Vagina (tissue), 2 donors: Measurements from ENCODE around the gene ANAPC1. TPM values are rescaled to one million over a fixed set of nuclear protein-coding genes. Genes with fewer than 3 reads are reported as not detected.
"Not testable (repeated sequence)": the region's sequence is repeated elsewhere in the genome, so short reads cannot be mapped to it uniquely, and the experiment has no call there.

Experiments
- DNase-seq, 2 donors: peaks; one replicate each; pipeline ENCODE4 v3.0.0-alpha.2; 2017; ENCODE audit errors: extremely low spot score in 2 of 2
- H3K27ac ChIP-seq: fragments of 200-600 bp; sonication (generic); one replicate; pipeline ENCODE4 v1.5.1; 2019
- H3K27me3 ChIP-seq: fragments of 200-600 bp; sonication (generic); one replicate; pipeline ENCODE4 v1.5.1; 2019
- H3K36me3 ChIP-seq, 2 donors: fragments of 200-600 bp; sonication (generic); one replicate each; pipeline ENCODE4 v1.5.1; 2017 to 2019
- H3K4me1 ChIP-seq: fragments of 200-600 bp; sonication (generic); one replicate; pipeline ENCODE4 v1.5.1; 2019
- H3K4me3 ChIP-seq, 2 donors: fragments of 200-600 bp; sonication (generic); 1 replicate in 1 of 2; 2 replicates in 1 of 2; pipeline ENCODE4 v1.5.1; 2016 to 2019
- H3K9me3 ChIP-seq: fragments of 200-600 bp; sonication (generic); one replicate; pipeline ENCODE4 v1.5.1; 2019
- POLR2AphosphoS5 ChIP-seq, 2 donors: sonication (generic); formaldehyde crosslinking; IDR thresholded peaks; one replicate each; pipeline ENCODE4 v1.9.0; 2017; ENCODE audit warnings: antibody characterized with exemption in 2 of 2, mild to moderate bottlenecking in 2 of 2, low read depth in 1 of 2; ENCODE audit not compliant: insufficient read depth in 1 of 2
- intact Hi-C: fragments of 100-400 bp; cut with DNase I; formaldehyde crosslinking; loops from one replicate; pipeline ENCODE4 v1.15.1; 2023
- microRNA-seq: library from miRNA; unstranded; fragments of <30 nt; microRNA quantifications from one replicate; pipeline ENCODE4, GENCODE V29; 2017; ENCODE audit warnings: borderline number of aligned reads, borderline replicate concordance
- small RNA-seq: library from RNA; depleted of rRNA; stranded (forward); fragments of <200 nt; gene quantifications from one replicate; pipeline ENCODE3, GENCODE V24; 2016
- total RNA-seq: library from RNA; depleted of rRNA; stranded (reverse); fragments of >200 nt; gene quantifications from one replicate; pipeline ENCODE4 v1.2.3, GENCODE V29; 2016
- TF ChIP-seq, protein P1 (sequence below), 3 experiments: fragments of 450-650 bp in 2 of 3; fragments of 200-600 bp in 1 of 3; sonication (generic) in 1 of 3; IDR thresholded peaks; one replicate each; pipeline ENCODE4 v1.5.1; 2017 to 2019; ENCODE audit warnings: antibody characterized with exemption in 3 of 3, mild to moderate bottlenecking in 2 of 3, moderate library complexity in 2 of 3

Gene ANAPC1
- total RNA-seq, 1 donor from 2014 or later: 36.3 TPM

DNA sequence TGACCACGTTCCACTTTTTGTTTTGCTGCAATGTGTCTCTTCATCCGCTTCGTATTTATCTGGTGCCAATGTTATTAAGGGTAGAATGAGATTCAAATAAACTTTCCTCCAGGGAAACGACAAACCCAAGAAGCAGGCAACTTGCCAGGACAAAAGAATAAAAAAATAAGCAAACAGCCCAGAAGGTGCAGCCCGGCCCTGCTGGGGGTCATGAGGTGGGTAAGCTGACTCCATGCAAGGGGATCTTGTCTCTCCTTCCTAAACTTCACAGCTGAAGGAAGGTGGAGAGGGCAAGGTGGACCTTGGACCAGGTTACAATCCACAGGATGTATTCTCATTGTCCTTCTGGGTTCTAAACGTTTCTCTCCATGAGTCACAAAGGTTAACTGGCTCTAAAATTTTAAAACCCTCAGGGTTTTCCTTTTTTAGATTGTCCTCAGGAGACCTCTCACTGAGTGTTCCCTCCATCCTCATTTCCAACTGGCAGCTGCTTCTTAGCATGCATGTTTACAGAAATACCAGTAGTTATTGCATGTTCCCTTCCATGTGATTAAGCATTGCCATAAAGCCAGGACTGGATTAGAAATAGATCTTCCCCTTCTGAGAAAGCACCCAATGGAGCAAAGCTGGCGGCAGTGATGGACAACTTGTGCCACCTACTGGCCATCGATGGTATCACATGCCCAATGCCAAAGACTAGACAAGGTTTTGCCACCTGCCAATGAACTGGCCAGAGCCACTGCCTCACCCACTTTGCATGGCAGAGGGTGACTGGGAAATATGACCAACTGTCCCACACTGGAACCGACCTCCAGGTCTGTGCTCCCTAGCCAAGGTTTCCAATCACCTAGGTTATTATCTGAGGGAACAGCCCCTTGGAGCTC lies 147.9 kb downstream of the ANAPC1 start:
- intact Hi-C loops, H3K27me3 ChIP-seq, H3K9me3 ChIP-seq, H3K4me1 ChIP-seq, H3K4me3 ChIP-seq, H3K36me3 ChIP-seq: not testable (repeated sequence)
- DNase-seq: peak; percentile 70 to 83
- peak in 1 of 2 donors; percentile 23 for TF ChIP-seq POLR2AphosphoS5 (IDR thresholded peaks at IDR 0.05; ENCODE audit: insufficient read depth in 1 of 2, low read depth in 1 of 2)
- TF ChIP-seq, protein P1, sequence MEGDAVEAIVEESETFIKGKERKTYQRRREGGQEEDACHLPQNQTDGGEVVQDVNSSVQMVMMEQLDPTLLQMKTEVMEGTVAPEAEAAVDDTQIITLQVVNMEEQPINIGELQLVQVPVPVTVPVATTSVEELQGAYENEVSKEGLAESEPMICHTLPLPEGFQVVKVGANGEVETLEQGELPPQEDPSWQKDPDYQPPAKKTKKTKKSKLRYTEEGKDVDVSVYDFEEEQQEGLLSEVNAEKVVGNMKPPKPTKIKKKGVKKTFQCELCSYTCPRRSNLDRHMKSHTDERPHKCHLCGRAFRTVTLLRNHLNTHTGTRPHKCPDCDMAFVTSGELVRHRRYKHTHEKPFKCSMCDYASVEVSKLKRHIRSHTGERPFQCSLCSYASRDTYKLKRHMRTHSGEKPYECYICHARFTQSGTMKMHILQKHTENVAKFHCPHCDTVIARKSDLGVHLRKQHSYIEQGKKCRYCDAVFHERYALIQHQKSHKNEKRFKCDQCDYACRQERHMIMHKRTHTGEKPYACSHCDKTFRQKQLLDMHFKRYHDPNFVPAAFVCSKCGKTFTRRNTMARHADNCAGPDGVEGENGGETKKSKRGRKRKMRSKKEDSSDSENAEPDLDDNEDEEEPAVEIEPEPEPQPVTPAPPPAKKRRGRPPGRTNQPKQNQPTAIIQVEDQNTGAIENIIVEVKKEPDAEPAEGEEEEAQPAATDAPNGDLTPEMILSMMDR (IDR thresholded peaks at IDR 0.05): peak in 1 of 3 experiments; percentile 59
- peak overlapping the region; percentile 53 for H3K27ac ChIP-seq

DNA sequence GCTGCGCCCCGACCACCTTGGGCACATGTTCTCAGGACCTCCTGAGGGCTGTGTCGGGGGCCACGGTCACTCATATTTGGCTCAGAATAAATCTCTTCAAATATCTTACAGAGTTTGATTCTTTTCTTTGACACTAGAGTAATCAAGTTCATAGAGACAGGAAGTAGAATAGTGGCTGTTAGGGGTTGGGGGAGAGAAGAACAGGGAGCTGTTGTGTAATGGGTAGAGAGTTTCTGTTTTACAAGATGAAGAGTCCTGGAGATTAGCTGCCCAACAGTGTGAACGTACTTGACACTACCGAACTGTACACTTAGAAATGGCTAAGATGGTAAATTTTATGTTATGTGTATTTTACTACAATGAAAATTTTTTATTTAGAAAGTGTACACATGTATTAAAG lies 148.6 kb downstream of the ANAPC1 start:
- H3K36me3 ChIP-seq, H3K4me3 ChIP-seq, intact Hi-C loops, H3K4me1 ChIP-seq, DNase-seq, H3K9me3 ChIP-seq, H3K27me3 ChIP-seq, H3K27ac ChIP-seq: not testable (repeated sequence)

DNA sequence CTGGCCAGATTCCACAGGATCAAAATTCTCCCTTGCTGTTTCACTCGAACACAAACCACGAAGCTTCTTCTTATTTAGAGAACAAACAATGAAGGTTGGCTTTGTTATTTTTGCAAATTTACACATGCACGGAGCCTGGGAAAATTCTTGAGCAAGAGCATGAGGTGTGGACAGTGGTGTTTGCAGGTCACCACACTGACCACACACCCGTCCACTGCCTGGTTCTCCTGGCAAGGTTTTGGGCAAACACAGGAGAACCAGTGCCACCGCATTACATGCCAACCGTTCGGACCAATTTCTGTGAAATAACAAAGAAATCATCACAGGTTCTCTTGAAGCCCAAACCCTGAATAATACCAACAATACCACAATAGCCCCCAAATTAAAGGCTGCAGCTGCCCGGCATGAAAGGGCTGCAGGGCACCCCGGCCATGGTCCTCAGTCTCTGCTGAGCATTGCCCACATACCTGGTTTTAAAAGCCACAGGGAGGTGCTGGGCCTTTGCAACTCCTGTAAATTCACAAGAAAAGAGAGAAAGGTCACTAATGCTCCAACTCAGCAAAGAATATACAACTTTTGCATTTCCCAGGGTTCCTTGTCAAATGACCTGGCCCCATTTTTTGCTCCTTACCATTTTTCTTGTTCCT lies 154.1 kb downstream of the ANAPC1 start:
- H3K27me3 ChIP-seq, DNase-seq, H3K4me3 ChIP-seq, H3K9me3 ChIP-seq, H3K27ac ChIP-seq, H3K36me3 ChIP-seq, intact Hi-C loops, H3K4me1 ChIP-seq: not testable (repeated sequence)

DNA sequence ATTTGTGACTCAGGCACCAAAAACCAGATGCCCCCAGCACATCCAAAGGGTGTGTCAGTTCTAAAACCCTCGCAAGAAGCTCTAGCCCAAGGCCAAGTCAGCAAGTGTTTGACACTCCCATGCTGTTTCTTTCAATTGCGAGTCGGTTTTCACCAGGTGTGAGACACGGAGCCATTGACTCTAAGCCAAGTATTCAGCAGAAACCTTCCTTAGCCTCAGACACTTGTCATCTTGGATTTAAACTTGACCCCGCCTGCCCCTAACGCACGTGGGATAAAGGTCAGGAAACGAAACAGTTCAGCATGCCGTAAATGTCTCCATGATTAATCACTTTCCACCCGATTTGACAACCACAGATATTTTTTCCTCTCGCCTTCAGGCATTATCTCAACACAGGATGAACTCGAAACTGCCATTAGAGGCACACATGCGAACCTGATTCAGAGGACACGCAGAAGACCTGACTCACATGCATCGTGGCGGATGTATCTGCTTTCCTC lies 156.3 kb downstream of the ANAPC1 start:
- intact Hi-C loops, H3K36me3 ChIP-seq, H3K9me3 ChIP-seq, H3K27me3 ChIP-seq, H3K4me1 ChIP-seq, H3K27ac ChIP-seq, H3K4me3 ChIP-seq, DNase-seq: not testable (repeated sequence)

DNA sequence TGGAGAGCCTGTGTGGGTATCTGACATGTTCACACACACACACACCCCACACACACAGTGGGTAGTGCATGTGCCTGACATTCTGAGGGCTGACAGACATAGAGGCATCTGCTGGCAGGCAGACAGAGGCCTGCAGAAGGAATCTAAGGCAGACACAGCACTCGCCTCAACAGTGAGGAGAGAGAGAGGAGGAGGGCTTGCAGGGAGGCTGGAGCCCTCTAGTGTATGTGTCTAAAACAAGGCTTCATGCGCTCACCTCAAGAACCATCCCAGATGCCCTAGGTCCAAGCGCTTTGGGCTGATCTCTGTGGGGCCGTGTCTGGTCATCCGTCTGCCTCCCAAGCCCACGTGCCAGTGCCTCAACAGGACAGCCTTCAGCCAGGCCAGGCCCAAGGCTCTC lies 158.3 kb downstream of the ANAPC1 start:
- H3K27ac ChIP-seq, H3K36me3 ChIP-seq, intact Hi-C loops: not testable (repeated sequence)

DNA sequence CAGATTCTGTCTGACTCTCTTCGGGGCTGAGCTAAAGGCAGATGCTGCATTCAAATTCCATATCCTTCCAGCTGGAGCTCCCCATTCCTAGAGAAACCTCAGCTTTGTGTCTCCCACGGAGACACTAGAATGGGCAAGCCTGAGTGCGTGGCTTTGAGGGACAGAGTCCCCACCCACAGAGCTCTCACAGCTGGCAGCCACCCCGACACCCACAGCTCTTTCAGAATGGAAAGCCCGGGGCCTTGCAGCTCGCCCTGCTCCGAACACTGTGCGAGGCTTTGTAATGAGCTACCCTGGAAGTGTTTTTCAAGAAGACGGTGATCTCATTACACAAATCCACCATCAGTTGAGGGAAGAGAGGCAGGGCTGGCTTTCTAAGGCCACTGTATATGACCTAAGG lies 164.4 kb downstream of the ANAPC1 start:
- H3K9me3 ChIP-seq, DNase-seq, H3K4me3 ChIP-seq, H3K36me3 ChIP-seq, H3K27me3 ChIP-seq, H3K27ac ChIP-seq, H3K4me1 ChIP-seq, intact Hi-C loops: not testable (repeated sequence)

More for the DNA sequence above, 158.3 kb downstream of the ANAPC1 start:
- DNase-seq, H3K4me1 ChIP-seq, H3K9me3 ChIP-seq, H3K4me3 ChIP-seq, H3K27me3 ChIP-seq: not testable (repeated sequence)

Small RNA genes within 50 kb of the gene (microRNA-seq; reads per million reads assigned to microRNA genes)
- not detected for gene MIR4771-2

Small RNA genes within 50 kb of the gene (small RNA-seq; reads per million reads assigned to genes)
- gene MIR4771-2 (not detected), gene RN7SL297P (not detected)

Other genes with a start within 250 kb of the ANAPC1 start
- 15.7 TPM for gene MERTK, start 14.4 kb upstream of the ANAPC1 start, total RNA-seq
- 18.9 TPM for gene TMEM87B, start 171.1 kb upstream of the ANAPC1 start, total RNA-seq